Glutamatergic neuron (in vitro differentiated cells): ENCODE measurements around the gene TMEM247. TPM values are rescaled to one million over a fixed set of nuclear protein-coding genes. Genes with fewer than 3 reads are reported as not detected.
A peak's percentile ranks its signal among the peaks of the same experiment; 100 is the strongest.

ENCODE experiments used
- DNase-seq: peaks from one replicate; pipeline ENCODE4 v3.0.0; 2022
- H3K27ac Mint-ChIP-seq: one replicate; pipeline ENCODE4 v1.8.0; 2020; ENCODE audit warnings: mild to moderate bottlenecking, mixed read lengths, inconsistent platforms; ENCODE audit not compliant: unreplicated experiment
- H3K27me3 Mint-ChIP-seq: one replicate; pipeline ENCODE4 v1.8.0; 2020; ENCODE audit warnings: mild to moderate bottlenecking, moderate library complexity, mixed read lengths, inconsistent platforms; ENCODE audit not compliant: unreplicated experiment
- H3K36me3 Mint-ChIP-seq: one replicate; pipeline ENCODE4 v1.8.0; 2020; ENCODE audit warnings: mild to moderate bottlenecking, mixed read lengths, inconsistent platforms; ENCODE audit not compliant: unreplicated experiment
- H3K4me1 Mint-ChIP-seq: one replicate; pipeline ENCODE4 v1.8.0; 2020; ENCODE audit warnings: mild to moderate bottlenecking, low read depth, mixed read lengths, inconsistent platforms; ENCODE audit not compliant: unreplicated experiment
- H3K4me3 Mint-ChIP-seq: one replicate; pipeline ENCODE4 v1.8.0; 2020; ENCODE audit warnings: mild to moderate bottlenecking, mixed read lengths, inconsistent platforms; ENCODE audit not compliant: unreplicated experiment
- H3K9me3 Mint-ChIP-seq: one replicate; pipeline ENCODE4 v1.8.0; 2020; ENCODE audit warnings: mild to moderate bottlenecking, moderate library complexity, mixed read lengths, inconsistent platforms; ENCODE audit not compliant: unreplicated experiment
- CTCF ChIP-seq: fragments of 200-600 bp; sonication (generic); IDR thresholded peaks from one replicate; pipeline ENCODE4 v1.5.0; 2021; ENCODE audit not compliant: partially characterized antibody, unreplicated experiment
- total RNA-seq: library from RNA; stranded (reverse); fragmentation: NEBNext Ultra II Directional; extraction: Animal tissue kit (Norgen Biotek cat#: 25700); gene quantifications from one replicate; pipeline ENCODE4 v1.2.1, GENCODE V29; 2021; ENCODE audit not compliant: unreplicated experiment

The TMEM247 gene
- total RNA-seq, 1 donor from 2014 or later, result not detected

DNA sequence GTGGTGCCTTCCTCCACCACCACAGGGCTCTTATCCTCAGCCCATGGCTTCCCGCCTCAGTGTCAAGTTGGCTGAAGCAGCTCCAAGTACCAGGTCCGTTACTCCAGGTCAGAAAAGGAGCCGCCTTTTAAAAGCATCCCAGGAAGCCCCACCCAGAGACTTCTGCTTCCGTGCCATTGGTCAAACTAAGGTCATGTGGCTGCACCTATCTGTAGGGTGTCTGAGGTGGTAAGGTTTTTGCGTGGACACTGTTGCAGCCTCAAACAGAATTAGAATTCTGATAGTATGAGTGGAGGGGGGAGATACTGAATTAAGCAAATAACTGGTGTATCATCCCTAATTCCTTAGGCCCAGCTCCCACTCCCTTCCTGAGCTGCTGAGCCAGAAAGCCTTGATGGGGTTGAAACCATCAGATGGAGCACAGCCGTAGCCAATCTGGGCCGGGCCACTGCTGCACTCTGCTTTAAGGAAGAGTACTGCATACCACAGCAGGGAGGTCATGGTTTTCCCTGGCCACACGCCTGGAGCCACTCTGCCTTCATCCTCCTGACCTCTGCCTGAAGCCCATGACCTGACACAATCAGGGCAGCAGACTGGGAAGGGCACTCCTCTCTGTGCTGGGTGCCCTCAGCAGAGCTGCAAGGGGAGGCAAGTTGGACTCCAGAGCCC, 8.4 kb downstream of the TMEM247 start:
- no peak for DNase-seq
- Mint-ChIP-seq H3K4me3 (no peak overlapping the region), H3K9me3 (no peaks in the 10 kb centered on the region), H3K4me1 (peaks cover 11% of the 10 kb centered on the region), H3K36me3 (no peaks in the 10 kb centered on the region), H3K27ac (no peak overlapping the region), H3K27me3 (peaks cover 7% of the 10 kb centered on the region)
- no peak for TF ChIP-seq CTCF

- DNase-seq, result no peak
- Mint-ChIP-seq H3K27me3 (peaks cover 7% of the 10 kb centered on the region), H3K9me3 (no peaks in the 10 kb centered on the region), H3K4me1 (peaks cover 13% of the 10 kb centered on the region), H3K36me3 (no peaks in the 10 kb centered on the region), H3K27ac (no peak overlapping the region), H3K4me3 (no peak overlapping the region)
- no peak for TF ChIP-seq CTCF
Measured at GRCh38 chr2:46488389-46488788, 9.0 kb downstream of the TMEM247 start.

DNA sequence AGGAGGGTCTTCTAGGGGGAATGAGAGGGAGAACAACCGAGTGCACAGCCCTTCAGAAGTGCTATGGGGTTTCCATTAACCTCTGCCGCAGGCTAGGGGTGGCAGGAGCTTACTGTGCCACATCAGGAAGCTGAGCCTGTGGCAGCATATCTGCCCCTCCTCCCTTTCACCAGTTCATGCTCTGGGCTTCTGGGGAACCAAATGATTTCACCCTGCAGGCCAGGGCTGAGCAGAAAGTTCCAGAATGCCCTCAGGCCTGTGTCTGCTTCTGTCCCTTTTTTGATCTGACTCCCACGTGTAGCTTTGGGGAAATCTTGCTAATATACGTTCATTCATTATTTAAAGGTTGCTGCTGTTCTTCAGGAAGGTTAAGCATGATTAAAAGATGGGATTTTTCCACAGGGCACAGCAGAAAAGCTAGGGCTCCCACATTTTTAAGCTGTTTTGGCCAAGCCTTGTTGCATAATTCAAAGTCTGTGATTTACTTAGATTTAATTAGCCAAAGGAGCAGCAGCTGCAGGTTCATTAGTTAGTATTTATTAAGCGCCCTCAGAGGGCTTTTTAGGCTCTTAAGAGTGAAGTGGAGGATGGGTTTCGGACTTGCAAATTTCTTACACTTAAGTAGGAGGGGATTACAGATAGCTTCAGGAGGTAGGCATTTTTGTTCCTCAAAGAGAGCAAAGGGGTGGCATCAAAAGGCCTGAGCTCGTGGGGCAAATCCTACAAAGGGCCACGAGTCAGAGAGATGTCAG, 10.2 kb downstream of the TMEM247 start:
- no peaks in the 10 kb centered on the region for H3K36me3 Mint-ChIP-seq
- no peak overlapping the region for H3K27ac Mint-ChIP-seq
- H3K4me1 Mint-ChIP-seq, result peaks cover 23% of the 10 kb centered on the region
- H3K9me3 Mint-ChIP-seq, result no peaks in the 10 kb centered on the region
- DNase-seq, result no peak
- TF ChIP-seq CTCF, result no peak
- peaks cover 11% of the 10 kb centered on the region for H3K27me3 Mint-ChIP-seq
- H3K4me3 Mint-ChIP-seq, result peak overlapping the region; percentile 22

DNA sequence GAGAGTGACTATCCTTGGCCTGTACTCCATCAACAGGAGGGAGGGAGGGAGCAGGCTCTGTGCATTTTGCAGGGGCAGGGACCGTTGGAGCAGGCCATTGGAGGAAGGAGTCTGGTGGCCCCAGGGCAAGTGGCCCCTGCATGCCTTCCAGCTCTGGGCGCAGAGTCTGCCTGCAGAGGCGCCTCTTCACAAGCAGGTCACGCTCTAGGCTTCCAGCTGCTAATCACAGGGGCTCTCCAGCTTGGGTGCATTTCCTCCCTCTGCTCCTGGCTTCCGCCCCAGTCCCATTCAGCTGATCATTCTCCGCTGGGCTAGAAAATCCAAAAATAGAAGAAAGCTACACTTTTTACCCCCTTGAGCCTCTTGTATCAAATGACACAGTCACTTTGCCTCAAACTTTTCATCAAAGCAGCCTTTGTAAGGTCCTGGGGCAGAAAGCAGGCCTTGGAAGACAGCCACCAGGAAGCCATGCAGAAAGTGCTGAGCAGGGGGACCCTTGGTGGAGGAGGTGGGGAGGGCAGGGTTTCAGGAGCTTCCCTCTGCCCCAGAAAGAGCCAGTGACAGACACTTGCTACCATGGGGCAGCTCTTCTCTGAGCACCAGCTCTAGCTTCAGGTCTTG, 11.3 kb downstream of the TMEM247 start:
- Mint-ChIP-seq H3K4me1 (peaks cover 23% of the 10 kb centered on the region), H3K9me3 (no peaks in the 10 kb centered on the region)

More for the DNA sequence above, 11.3 kb downstream of the TMEM247 start:
- peaks cover 6% of the 10 kb centered on the region for H3K36me3 Mint-ChIP-seq
- TF ChIP-seq CTCF, result no peak
- H3K27ac Mint-ChIP-seq, result no peak overlapping the region
- DNase-seq, result no peak
- H3K4me3 Mint-ChIP-seq, result no peak overlapping the region
- peaks cover 11% of the 10 kb centered on the region for H3K27me3 Mint-ChIP-seq
